IMR-90 (cell line): ENCODE measurements around the gene PSMD2. TPM values are rescaled to one million over a fixed set of nuclear protein-coding genes. Genes with fewer than 3 reads are reported as not detected.

Experiments used
- ATAC-seq: fragments of 200-7000 bp; cut with Tn5 transposase; 2 replicates; pipeline ENCODE4 v1.9.1; 2020; ENCODE audit warnings: low read depth, mild to moderate bottlenecking, moderate library complexity
- BruUV-seq: library from RNA; stranded (reverse); fragments of 400-500 nt; replicated peaks from 2 replicates; lab custom pipeline; 2021; lab: Mats Ljungman, UMichigan
- CTCF ChIA-PET: fragments of 300-600 bp; formaldehyde crosslinking; extraction: SDS; loops from one replicate; lab custom pipeline; 2021; ENCODE audit warnings: antibody characterized with exemption; lab: Yijun Ruan, JAX
- POLR2A ChIA-PET: fragments of 300-600 bp; sonication (Branson Sonifier 250); formaldehyde crosslinking; loops from one replicate; lab custom pipeline; 2022; ENCODE audit warnings: antibody characterized with exemption; ENCODE audit not compliant: unreplicated experiment; lab: Charles Lee
- DNase-seq: peaks from one replicate; pipeline ENCODE4 v3.0.0; 2013
- H2AFZ ChIP-seq: replicated peaks from 2 replicates; pipeline ENCODE3; 2013; ENCODE audit warnings: low read length, mild to moderate bottlenecking; ENCODE audit not compliant: poor library complexity
- H2AK5ac ChIP-seq: 2 replicates; pipeline ENCODE4 v1.6.1; 2013; ENCODE audit warnings: low read depth, low read length, inconsistent platforms
- H2AK9ac ChIP-seq: replicated peaks from 2 replicates; pipeline ENCODE3; 2013; ENCODE audit warnings: mild to moderate bottlenecking, low read depth, low read length, moderate library complexity; ENCODE audit not compliant: poor library complexity
- H2BK120ac ChIP-seq: 2 replicates; pipeline ENCODE4 v1.6.1; 2013; ENCODE audit warnings: low read depth, low read length, inconsistent platforms
- H2BK15ac ChIP-seq: 3 replicates; pipeline ENCODE4 v1.6.1; 2013; ENCODE audit warnings: low read depth, low read length, inconsistent platforms
- H2BK20ac ChIP-seq: 2 replicates; pipeline ENCODE4 v1.6.1; 2013; ENCODE audit warnings: low read depth, mild to moderate bottlenecking, inconsistent platforms, low read length, moderate library complexity
- H2BK5ac ChIP-seq: 2 replicates; pipeline ENCODE4 v1.6.1; 2013; ENCODE audit warnings: mild to moderate bottlenecking, low read depth, low read length, inconsistent platforms; ENCODE audit not compliant: poor library complexity, severe bottlenecking
- H3K14ac ChIP-seq: replicated peaks from 2 replicates; pipeline ENCODE4 v1.6.1; 2013; ENCODE audit warnings: low read depth, low read length, inconsistent platforms
- H3K18ac ChIP-seq: 2 replicates; pipeline ENCODE4 v1.6.1; 2013; ENCODE audit warnings: low read depth, low read length, control low read depth
- H3K23ac ChIP-seq: 2 replicates; pipeline ENCODE4 v1.6.1; 2013; ENCODE audit warnings: low read depth, low read length, inconsistent platforms
- H3K27ac ChIP-seq: 2 replicates; pipeline ENCODE4 v1.5.1; 2013; ENCODE audit warnings: mild to moderate bottlenecking, control low read depth, low read length; ENCODE audit not compliant: insufficient read depth
- H3K27me3 ChIP-seq: 2 replicates; pipeline ENCODE4 v1.6.1; 2013; ENCODE audit warnings: low read length; ENCODE audit not compliant: control insufficient read depth, insufficient read depth
- H3K36me3 ChIP-seq: 2 replicates; pipeline ENCODE4 v1.6.1; 2013; ENCODE audit warnings: low read length, mixed read lengths; ENCODE audit not compliant: control insufficient read depth, insufficient read depth
- H3K4ac ChIP-seq: 2 replicates; pipeline ENCODE4 v1.6.1; 2013; ENCODE audit warnings: low read depth, low read length, inconsistent platforms
- H3K4me1 ChIP-seq: 2 replicates; pipeline ENCODE4 v1.6.1; 2013; ENCODE audit warnings: low read length, mixed read lengths; ENCODE audit not compliant: control insufficient read depth, insufficient read depth
- H3K4me2 ChIP-seq: 2 replicates; pipeline ENCODE4 v1.6.1; 2013; ENCODE audit warnings: low read depth, mild to moderate bottlenecking, control low read depth, low read length, moderate library complexity
- H3K4me3 ChIP-seq: 2 replicates; pipeline ENCODE4 v1.5.1; 2013; ENCODE audit warnings: low read depth, mild to moderate bottlenecking, control low read depth, low read length, moderate library complexity; ENCODE audit not compliant: insufficient read depth
- H3K56ac ChIP-seq: 2 replicates; pipeline ENCODE4 v1.6.1; 2013; ENCODE audit warnings: low read length, inconsistent platforms; ENCODE audit not compliant: insufficient read depth; ENCODE audit errors: extremely low read depth
- H3K79me1 ChIP-seq, 2 experiments: 2 replicates each; pipeline ENCODE4 v1.6.1; 2013; ENCODE audit warnings: low read length in 2 of 2, inconsistent platforms in 1 of 2, low read depth in 1 of 2
- H3K9ac ChIP-seq: 2 replicates; pipeline ENCODE4 v1.6.1; 2013; ENCODE audit warnings: low read depth, low read length, control low read depth
- H3K9me1 ChIP-seq: 2 replicates; pipeline ENCODE4 v1.6.1; 2013; ENCODE audit warnings: low read length, inconsistent platforms; ENCODE audit not compliant: insufficient read depth
- H3K9me3 ChIP-seq: 2 replicates; pipeline ENCODE4 v1.6.1; 2013; ENCODE audit warnings: low read length; ENCODE audit not compliant: control insufficient read depth, insufficient read depth
- H4K20me1 ChIP-seq: 2 replicates; pipeline ENCODE4 v1.6.1; 2013; ENCODE audit warnings: low read length, inconsistent platforms; ENCODE audit not compliant: insufficient read depth
- H4K5ac ChIP-seq: 2 replicates; pipeline ENCODE4 v1.6.1; 2013; ENCODE audit warnings: mild to moderate bottlenecking, low read depth, low read length, control low read depth
- H4K8ac ChIP-seq, 2 experiments: 2 replicates each; pipeline ENCODE4 v1.6.1; 2013; ENCODE audit warnings: low read depth in 2 of 2, low read length in 2 of 2, control low read depth in 1 of 2, inconsistent platforms in 1 of 2
- H4K91ac ChIP-seq: 2 replicates; pipeline ENCODE4 v1.6.1; 2013; ENCODE audit warnings: low read depth, low read length, inconsistent platforms; ENCODE audit not compliant: insufficient read depth
- BHLHE40 ChIP-seq: fragments of 150-350 bp; IDR thresholded peaks from 2 replicates; pipeline ENCODE4 v1.6.1; 2016; ENCODE audit warnings: mild to moderate bottlenecking, low read depth, low read length
- CEBPB ChIP-seq: IDR thresholded peaks from 2 replicates; pipeline ENCODE4 v1.6.1; 2012; ENCODE audit warnings: low read depth, low read length, improper control_type of control experiment
- CHD1 ChIP-seq: IDR thresholded peaks from 2 replicates; pipeline ENCODE4 v1.6.1; 2012; ENCODE audit warnings: low read depth, low read length, improper control_type of control experiment
- MAFK ChIP-seq: IDR thresholded peaks from 2 replicates; pipeline ENCODE4 v1.6.1; 2012; ENCODE audit warnings: low read depth, low read length, improper control_type of control experiment
- MAZ ChIP-seq: IDR thresholded peaks from 2 replicates; pipeline ENCODE4 v1.6.1; 2012; ENCODE audit warnings: low read depth, mild to moderate bottlenecking, low read length, improper control_type of control experiment, moderate library complexity, borderline replicate concordance
- NFE2L2 ChIP-seq: fragments of 150-350 bp; IDR thresholded peaks from 2 replicates; pipeline ENCODE4 v1.6.1; 2016; ENCODE audit warnings: low read depth, mild to moderate bottlenecking, low read length
- RAD21 ChIP-seq: IDR thresholded peaks from 2 replicates; pipeline ENCODE4 v1.6.1; 2012; ENCODE audit warnings: low read length, improper control_type of control experiment
- RCOR1 ChIP-seq: IDR thresholded peaks from 2 replicates; pipeline ENCODE4 v1.6.1; 2012; ENCODE audit warnings: mild to moderate bottlenecking, low read length, improper control_type of control experiment; ENCODE audit not compliant: insufficient replicate concordance
- RFX5 ChIP-seq: IDR thresholded peaks from 2 replicates; pipeline ENCODE4 v1.8.0; 2012; ENCODE audit warnings: low read depth, mild to moderate bottlenecking, low read length, moderate library complexity
- SMC3 ChIP-seq: fragments of 150-350 bp; IDR thresholded peaks from 2 replicates; pipeline ENCODE4 v1.6.1; 2016; ENCODE audit warnings: low read depth, mild to moderate bottlenecking, antibody characterized with exemption, low read length, moderate library complexity
- WGBS, 2 experiments: methylation state at CpG; one replicate each; pipeline versions ENCODE4 v1.1.5 to v1.1.7; 2013; ENCODE audit warnings: missing lambda C conversion rate in 2 of 2; ENCODE audit not compliant: insufficient read length in 1 of 2; ENCODE audit errors: extremely low coverage in 2 of 2; 5-methylcytosine and 5-hydroxymethylcytosine counted together
- dilution Hi-C: fragments of 300-500 bp; cut with HindIII; formaldehyde crosslinking; loops from one replicate; pipeline ENCODE4 v1.14.3; 2018; ENCODE audit warnings: low sequenced_read_pairs; ENCODE audit not compliant: unreplicated experiment
- in situ Hi-C: fragments of 300-500 bp; cut with MboI; formaldehyde crosslinking; loops from 3 replicates; pipeline ENCODE4 v1.14.3; 2019; ENCODE audit warnings: low sequenced_read_pairs, inconsistent platforms, mixed read lengths
- intact Hi-C: fragments of 100-400 bp; cut with micrococcal nuclease; formaldehyde crosslinking; loops from 2 replicates; pipeline ENCODE4 v1.10.0; 2022
- polyA plus RNA-seq, 3 experiments: library from polyadenylated mRNA; depleted of rRNA; stranded (reverse); fragments of >200 nt; gene quantifications; 2 replicates each; pipeline ENCODE4 v1.2.3, GENCODE V29; 2012; ENCODE audit warnings: low replicate concordance in 1 of 3
- total RNA-seq: library from RNA; depleted of rRNA; stranded (reverse); fragments of >200 nt; gene quantifications from 2 replicates; pipeline ENCODE4 v1.2.3, GENCODE V29; 2012
- TF ChIP-seq, protein P1 (sequence below): conservative IDR thresholded peaks from 2 replicates; pipeline ENCODE4 v1.5.1; 2012; ENCODE audit warnings: mild to moderate bottlenecking, low read depth, low read length, improper control_type of control experiment
- TF ChIP-seq, protein P2 (sequence below): fragments of 150-350 bp; IDR thresholded peaks from 2 replicates; pipeline ENCODE4 v1.6.1; 2016; ENCODE audit warnings: low read depth, mild to moderate bottlenecking, low read length, moderate library complexity, borderline replicate concordance

The PSMD2 gene
- total and polyA plus RNA-seq, 2 of the 4 experiments (the other 2 are of a cell fraction), result 514 to 872 TPM

DNA sequence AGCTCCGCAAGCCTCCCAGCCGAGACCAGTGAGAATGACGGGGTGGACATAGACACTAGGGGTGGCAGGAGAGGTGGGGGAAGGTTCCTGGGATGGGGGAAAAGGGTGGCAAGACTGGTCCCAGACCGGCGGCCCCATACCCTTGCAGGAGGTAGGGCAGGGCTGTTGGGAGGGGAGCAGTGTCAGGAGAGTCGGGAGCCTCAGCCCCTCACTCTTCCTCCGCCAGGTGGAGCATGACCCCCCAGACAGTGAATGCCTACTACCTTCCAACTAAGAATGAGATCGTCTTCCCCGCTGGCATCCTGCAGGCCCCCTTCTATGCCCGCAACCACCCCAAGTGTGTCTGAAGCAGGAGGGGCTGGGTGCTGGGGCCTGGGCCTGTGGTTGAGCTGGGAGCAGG is 8.7 kb upstream of the PSMD2 start:
- in situ Hi-C loops, result no loop called here
- intact Hi-C loops, result no loop called here

More for the DNA sequence above, 8.7 kb upstream of the PSMD2 start:
- no peaks in the 10 kb centered on the region for H4K20me1 ChIP-seq
- H3K27me3 ChIP-seq, result peaks cover 27% of the 10 kb centered on the region
- no peak overlapping the region for H2BK120ac ChIP-seq
- no peak overlapping the region for H3K4me3 ChIP-seq
- no CpG with 5 or more reads among the region's 10 CpGs for WGBS, 2 experiments
- no peak overlapping the region for H3K56ac ChIP-seq
- no peak overlapping the region for H4K91ac ChIP-seq
- TF ChIP-seq RAD21 (no peak), BHLHE40 (no peak), SMC3 (no peak), CHD1 (no peak), NFE2L2 (no peak), MAZ (no peak), RCOR1 (no peak), MAFK (no peak), RFX5 (no peak), CEBPB (no peak)
- TF ChIP-seq, protein P1, sequence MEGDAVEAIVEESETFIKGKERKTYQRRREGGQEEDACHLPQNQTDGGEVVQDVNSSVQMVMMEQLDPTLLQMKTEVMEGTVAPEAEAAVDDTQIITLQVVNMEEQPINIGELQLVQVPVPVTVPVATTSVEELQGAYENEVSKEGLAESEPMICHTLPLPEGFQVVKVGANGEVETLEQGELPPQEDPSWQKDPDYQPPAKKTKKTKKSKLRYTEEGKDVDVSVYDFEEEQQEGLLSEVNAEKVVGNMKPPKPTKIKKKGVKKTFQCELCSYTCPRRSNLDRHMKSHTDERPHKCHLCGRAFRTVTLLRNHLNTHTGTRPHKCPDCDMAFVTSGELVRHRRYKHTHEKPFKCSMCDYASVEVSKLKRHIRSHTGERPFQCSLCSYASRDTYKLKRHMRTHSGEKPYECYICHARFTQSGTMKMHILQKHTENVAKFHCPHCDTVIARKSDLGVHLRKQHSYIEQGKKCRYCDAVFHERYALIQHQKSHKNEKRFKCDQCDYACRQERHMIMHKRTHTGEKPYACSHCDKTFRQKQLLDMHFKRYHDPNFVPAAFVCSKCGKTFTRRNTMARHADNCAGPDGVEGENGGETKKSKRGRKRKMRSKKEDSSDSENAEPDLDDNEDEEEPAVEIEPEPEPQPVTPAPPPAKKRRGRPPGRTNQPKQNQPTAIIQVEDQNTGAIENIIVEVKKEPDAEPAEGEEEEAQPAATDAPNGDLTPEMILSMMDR, result no peak
- TF ChIP-seq, protein P2, sequence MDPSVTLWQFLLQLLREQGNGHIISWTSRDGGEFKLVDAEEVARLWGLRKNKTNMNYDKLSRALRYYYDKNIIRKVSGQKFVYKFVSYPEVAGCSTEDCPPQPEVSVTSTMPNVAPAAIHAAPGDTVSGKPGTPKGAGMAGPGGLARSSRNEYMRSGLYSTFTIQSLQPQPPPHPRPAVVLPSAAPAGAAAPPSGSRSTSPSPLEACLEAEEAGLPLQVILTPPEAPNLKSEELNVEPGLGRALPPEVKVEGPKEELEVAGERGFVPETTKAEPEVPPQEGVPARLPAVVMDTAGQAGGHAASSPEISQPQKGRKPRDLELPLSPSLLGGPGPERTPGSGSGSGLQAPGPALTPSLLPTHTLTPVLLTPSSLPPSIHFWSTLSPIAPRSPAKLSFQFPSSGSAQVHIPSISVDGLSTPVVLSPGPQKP, result no peak
- ChIA-PET CTCF (no interaction called here), POLR2A (no interaction called here)
- H3K36me3 ChIP-seq, result no peaks in the 10 kb centered on the region
- no peak for ATAC-seq
- no peak overlapping the region for H2BK20ac ChIP-seq
- no TSS peak for BruUV-seq
- H3K18ac ChIP-seq, result no peak overlapping the region
- dilution Hi-C loops, result no loop called here
- no peak overlapping the region for H3K27ac ChIP-seq
- H2BK5ac ChIP-seq, result no peak overlapping the region
- H2AK5ac ChIP-seq, result no peak overlapping the region
- DNase-seq, result no peak
- no peak overlapping the region for H4K5ac ChIP-seq
- H3K4me2 ChIP-seq, result no peak overlapping the region
- H2BK15ac ChIP-seq, result no peak overlapping the region
- no peak overlapping the region for H3K4ac ChIP-seq
- no peaks in the 10 kb centered on the region for H3K9me1 ChIP-seq
- H4K8ac ChIP-seq, result no peak overlapping the region
- no peaks in the 10 kb centered on the region for H3K79me1 ChIP-seq
- H2AFZ ChIP-seq, result no peak overlapping the region
- H3K9me3 ChIP-seq, result no peaks in the 10 kb centered on the region
- H3K23ac ChIP-seq, result no peak overlapping the region
- no peak overlapping the region for H2AK9ac ChIP-seq
- no peaks in the 10 kb centered on the region for H3K4me1 ChIP-seq
- H3K14ac ChIP-seq, result no peak overlapping the region
- no peak overlapping the region for H3K9ac ChIP-seq
